Activated CD8-positive, alpha-beta memory T cell treated with anti-CD3 and anti-CD28 coated beads, Interleukin-2, amount 50 U/mL, for 1 hour (primary cell): ENCODE results near the gene ZNF587.
"Not testable (repeated sequence)": the region's sequence is repeated elsewhere in the genome, so short reads cannot be mapped to it uniquely, and the experiment has no call there.

Source experiments
- DNase-seq: peaks from one replicate; pipeline ENCODE4 v3.0.0-alpha.2; 2020; ENCODE audit errors: extremely low read depth

ZNF587 gene

DNA sequence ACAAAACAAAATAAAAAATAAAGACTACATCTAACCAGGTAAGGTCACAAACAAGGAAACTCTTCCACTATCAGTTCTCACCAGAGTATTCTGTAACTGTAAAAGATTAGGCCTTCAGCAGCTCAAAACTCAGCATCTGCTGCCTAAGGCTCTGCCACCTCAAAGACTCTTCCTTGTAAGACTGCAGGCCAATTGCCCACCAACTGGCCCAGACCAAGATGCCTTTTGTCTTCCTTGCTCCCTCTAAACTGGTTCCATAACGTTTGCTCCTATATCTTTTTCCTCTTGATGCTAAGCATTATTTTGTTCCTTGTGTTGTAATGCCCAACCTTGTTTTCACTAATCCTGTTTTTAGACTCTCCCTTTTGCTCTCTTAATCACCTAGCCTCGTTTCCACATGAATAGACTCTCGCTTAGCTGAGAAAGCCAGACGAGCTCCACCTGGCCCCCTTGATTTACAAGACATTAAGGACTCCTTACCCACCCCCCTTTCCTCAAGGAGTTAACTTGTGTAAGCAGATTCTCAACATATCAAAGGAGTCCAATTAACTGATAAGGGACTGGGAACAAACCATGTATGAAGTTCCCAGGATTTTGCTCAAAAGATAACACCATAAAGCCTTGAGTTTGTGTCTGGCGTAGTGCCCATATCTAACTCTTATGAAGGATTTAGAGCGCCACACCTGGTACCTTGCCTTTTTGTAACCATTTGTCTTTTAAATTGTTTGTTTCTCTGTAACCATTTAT is 37.7 kb downstream of the ZNF587 start:
- no peak for DNase-seq

DNA sequence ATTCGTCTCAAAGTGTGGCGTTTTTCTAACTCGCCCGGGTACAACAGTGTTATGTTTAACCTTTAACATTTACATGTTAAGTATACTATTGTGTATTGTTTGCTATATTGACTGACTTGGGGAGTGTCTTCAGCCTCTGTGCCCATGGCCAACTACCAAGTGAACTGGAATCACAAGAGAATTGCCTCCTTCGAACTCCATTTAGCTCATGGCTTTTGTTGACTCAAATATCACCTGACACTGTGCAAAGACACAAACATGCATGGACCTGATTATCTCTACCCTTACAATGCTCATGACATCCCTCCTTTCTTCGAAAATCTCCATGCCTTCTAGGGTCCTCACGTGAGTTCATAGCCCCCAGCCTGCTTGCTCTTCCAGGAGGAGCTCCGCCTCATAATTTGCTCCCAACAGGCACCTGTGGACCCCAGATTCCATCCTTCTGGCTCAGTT is 38.5 kb downstream of the ZNF587 start:
- DNase-seq = no peak

DNA sequence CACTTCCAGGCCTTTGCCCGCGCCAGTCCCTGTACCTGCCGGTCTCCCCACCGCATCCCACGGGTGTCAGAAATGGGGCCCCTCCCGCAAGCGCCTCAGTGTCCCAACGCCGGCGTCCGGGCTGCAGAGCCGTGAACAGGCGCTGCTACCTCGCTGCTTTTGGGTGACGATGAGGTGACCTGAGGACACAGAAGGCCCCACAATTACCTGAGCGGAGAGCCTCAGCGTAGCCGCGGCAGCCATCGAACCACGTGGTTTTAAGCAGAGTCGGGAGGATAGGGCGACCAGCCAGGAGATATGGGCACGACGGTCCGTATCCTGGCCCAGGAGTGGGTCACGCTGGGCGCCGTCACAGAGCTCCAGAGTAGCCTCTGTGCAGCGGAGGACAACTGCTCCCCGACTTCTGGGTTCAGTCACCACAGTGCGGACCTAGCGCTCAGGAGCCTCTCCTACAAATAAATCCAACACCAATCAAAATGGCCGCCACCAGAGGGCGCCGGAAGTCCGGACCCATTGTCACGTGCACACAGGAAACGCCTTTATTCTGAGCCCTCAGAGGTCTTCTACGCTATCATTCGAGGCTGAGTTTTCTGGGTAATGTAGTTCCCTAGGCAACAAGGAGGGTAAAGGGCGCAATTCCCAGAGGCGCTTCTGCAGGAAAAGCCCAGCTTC is 39.0 kb downstream of the ZNF587 start, which contains the start of gene ZNF814:
Gene ZNF814, minus strand, starts transcription at position 478 of the 672 bp plus-strand sequence. Its CDS starts 235 bp downstream, at position 243.
- DNase-seq = peak; percentile 34

DNA sequence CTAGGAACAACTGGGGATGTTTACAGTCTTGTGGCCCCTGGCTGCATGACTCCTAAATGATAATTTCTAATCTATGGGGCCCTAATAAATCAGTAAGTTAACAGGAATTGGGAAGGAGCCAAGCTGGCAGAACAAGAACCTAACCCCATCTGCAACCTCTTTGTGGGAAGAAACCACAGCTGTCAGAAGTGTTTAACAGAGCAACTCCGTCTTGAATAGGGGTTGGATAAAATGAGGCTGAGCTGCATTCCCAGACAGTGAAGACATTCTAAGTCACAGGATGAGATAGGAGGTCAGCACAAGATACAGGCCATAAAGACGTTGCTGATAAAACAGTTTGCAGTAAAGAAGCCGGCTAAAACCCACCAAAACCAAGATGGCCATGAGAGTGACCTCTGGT is 41.0 kb downstream of the ZNF587 start:
- DNase-seq = not testable (repeated sequence)

DNA sequence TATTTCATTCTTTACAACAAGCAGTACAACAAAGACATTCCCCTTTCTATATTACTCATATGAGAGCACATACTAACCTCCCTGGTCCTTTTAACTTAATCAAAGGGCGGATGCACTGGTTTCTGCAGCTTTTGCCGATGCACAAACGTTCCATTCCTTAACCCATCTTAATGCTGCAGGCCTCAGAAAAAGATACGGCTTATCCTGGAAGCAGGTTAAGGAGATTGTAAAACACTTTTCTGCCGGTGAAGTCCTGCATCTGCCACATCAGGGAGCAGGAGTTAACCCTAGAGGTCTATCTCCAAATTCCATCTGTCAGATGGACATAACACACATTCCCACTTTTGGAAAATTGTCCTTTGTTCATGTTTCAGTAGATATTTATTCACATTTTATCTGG is 50.7 kb downstream of the ZNF587 start:
- no peak for DNase-seq

DNA sequence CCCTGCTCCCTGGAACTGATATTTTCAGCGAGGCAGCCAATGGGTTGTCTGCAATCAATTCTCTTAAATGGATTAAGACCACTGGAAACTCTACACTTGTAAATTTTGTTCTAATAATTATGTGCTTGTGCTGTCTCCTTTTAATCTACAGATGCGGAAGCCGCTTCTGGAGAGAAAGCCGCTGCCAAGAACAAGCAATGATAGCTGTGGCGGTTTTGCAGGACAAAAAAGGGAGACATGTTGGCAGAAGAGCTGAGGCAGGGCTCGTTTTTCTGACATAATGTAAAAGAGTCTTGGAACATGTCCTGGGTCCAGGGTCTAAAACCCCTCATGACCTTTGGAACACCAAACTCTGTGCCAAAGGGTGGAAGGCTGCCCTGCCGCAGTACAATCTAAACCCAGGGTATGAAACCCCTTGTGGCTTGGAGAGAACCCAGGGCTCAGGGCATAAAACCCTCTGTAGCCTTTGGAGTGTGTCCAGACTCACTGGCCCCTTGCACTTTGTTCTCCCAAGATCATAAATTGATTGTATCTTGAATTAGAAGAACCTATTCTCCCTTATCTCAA is 54.0 kb downstream of the ZNF587 start:
- DNase-seq = no peak

DNA sequence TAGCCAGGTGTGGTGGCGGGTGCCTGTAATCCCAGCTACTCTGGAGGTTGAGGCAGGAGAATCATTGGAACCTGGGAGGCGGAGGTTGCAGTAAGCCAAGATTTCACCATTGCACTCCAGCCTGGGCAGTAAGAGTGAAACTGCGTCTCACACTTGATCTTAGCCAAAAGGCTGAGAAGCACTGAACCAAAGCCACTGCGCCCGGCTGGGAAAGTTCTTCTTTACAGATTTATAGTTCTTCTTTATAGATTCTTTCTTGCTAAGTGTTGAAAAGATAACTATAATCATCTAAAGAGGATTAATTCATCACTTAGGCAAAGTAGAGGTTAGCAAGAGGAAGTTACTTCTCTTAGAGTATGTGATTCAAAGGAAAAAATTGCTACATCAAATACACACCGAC is 55.6 kb downstream of the ZNF587 start:
- DNase-seq = no peak

DNA sequence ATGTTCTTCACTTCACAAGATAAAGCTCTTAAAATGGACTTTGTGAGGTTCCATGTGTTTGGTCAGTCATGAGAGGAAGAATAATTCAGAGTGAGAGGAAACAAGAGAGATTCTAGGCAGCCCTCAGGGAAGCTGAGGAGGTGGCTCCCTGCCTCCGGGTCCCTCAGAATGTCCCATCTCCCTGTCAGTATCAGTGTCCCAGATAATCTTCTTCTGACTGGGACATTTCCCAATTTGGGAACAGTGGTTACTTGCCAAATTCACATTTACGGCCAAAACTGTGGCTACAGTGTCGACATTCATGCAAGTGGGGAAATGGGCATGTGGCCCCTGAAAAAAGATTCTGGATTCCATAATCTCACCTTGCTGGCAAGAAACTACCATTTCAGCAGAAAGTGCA is 57.7 kb downstream of the ZNF587 start:
- no peak for DNase-seq

DNA sequence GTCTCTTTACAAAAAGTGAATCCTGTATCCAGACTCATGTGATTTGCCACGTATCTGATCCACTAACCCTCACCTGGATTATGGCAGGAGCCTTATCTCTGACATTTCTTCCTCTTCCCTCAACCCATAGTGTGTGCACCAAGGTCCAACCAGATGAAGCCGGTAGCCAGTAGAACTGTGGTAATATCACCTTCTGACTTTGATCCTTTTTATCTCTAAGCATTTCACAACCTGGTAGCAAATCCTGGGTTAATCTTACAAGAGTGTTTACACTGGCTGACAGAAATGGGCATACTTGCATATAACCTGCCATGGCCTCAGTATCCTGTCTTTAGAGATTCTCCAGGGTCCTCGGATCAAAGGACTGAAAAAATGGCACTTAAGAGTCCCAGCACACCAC is 64.9 kb downstream of the ZNF587 start:
- DNase-seq = no peak
